Ovary (tissue), 9 donors: ENCODE measurements around the gene PAM. TPM values are rescaled to one million over a fixed set of nuclear protein-coding genes. Genes with fewer than 3 reads are reported as not detected.

Source experiments
- DNase-seq, 5 donors: peaks; one replicate each; pipeline ENCODE4 v3.0.0-alpha.2; 2019 to 2020
- H3K27ac ChIP-seq, 2 donors: fragments of 200-600 bp; one replicate each; pipeline versions ENCODE4 v1.5.1 to v1.8.0; 2019 to 2022
- H3K27me3 ChIP-seq: fragments of 200-600 bp; one replicate; pipeline ENCODE4 v1.8.0; 2022
- H3K36me3 ChIP-seq: fragments of 200-600 bp; sonication (generic); one replicate; pipeline ENCODE4 v1.5.1; 2019
- H3K4me1 ChIP-seq: one replicate; pipeline ENCODE4 v1.8.1; 2013; ENCODE audit warnings: mild to moderate bottlenecking, moderate library complexity; ENCODE audit not compliant: insufficient read depth
- H3K4me3 ChIP-seq: fragments of 200-600 bp; sonication (generic); one replicate; pipeline ENCODE4 v1.5.1; 2017
- H3K9me3 ChIP-seq, 2 donors: fragments of 200-600 bp in 1 of 2; sonication (generic) in 1 of 2; one replicate each; pipeline versions ENCODE4 v1.5.1 to v1.8.1; 2013 to 2019; ENCODE audit warnings: mild to moderate bottlenecking in 1 of 2, moderate library complexity in 1 of 2
- EP300 ChIP-seq: sonication (generic); formaldehyde crosslinking; IDR thresholded peaks from one replicate; pipeline ENCODE4 v1.6.1; 2017; ENCODE audit warnings: antibody characterized with exemption
- POLR2A ChIP-seq: fragments of 450-650 bp; IDR thresholded peaks from one replicate; pipeline ENCODE4 v1.6.1; 2017; ENCODE audit warnings: antibody characterized with exemption, mild to moderate bottlenecking, moderate library complexity
- WGBS, 3 donors: extraction: QIAGEN DNeasy Blood & Tissue Kit in 1 of 3; methylation state at CpG; one replicate each; pipeline versions ENCODE4 v1.1.5 to v1.1.7; 2013 to 2017; 5-methylcytosine and 5-hydroxymethylcytosine counted together
- intact Hi-C, 4 donors: fragments of 100-400 bp; cut with DNase I; formaldehyde crosslinking; loops; one replicate each; pipeline versions ENCODE4 v1.11.0 to v1.15.1; 2022 to 2023
- polyA plus RNA-seq, 2 donors: library from polyadenylated mRNA; stranded (reverse); fragments of 200-250 nt in 1 of 2; fragments of 350-450 nt in 1 of 2; fragmentation: Illumina TruSeq in 1 of 2; extraction: RNeasy Lipid Tissue Mini Kit (QIAGEN cat#74804) in 1 of 2; gene quantifications; one replicate each; pipeline ENCODE4 v1.2.3, GENCODE V29; 2013 to 2014
- total RNA-seq, 7 donors: library from RNA; depleted of rRNA in 2 of 7; stranded (reverse); fragments of >200 nt in 2 of 7; fragmentation: NEBNext Ultra II Directional in 3 of 7; extraction: Animal tissue kit (Norgen Biotek cat#: 25700) in 3 of 7; gene quantifications; one replicate each; pipeline versions ENCODE4 v1.1.0 to v1.2.4, GENCODE V29; 2016 to 2023
- TF ChIP-seq, protein P1 (sequence below), 3 donors: fragments of 450-650 bp in 2 of 3; fragments of 200-600 bp in 1 of 3; IDR thresholded peaks; one replicate each; pipeline versions ENCODE4 v1.5.1 to v1.8.0; 2016 to 2022; ENCODE audit warnings: antibody characterized with exemption in 3 of 3, mild to moderate bottlenecking in 1 of 3
- donor health status: DM: no; HTN: no; CAD: no; lungs with moderate emphysema.
- donor health status: DM: no; HTN: no; CAD: no.
- donor health status: Bipolar disorder and iron deficiency.
- donor health status: DM: yes; HTN: yes; CAD: no.
- donor health status: DM: no; HTN: no; CAD: no.
- donor health status: DM: yes; HTN: yes; CAD: no.

PAM gene
- total and polyA plus RNA-seq, 9 donors = 124 to 431 (median 187) TPM

DNA sequence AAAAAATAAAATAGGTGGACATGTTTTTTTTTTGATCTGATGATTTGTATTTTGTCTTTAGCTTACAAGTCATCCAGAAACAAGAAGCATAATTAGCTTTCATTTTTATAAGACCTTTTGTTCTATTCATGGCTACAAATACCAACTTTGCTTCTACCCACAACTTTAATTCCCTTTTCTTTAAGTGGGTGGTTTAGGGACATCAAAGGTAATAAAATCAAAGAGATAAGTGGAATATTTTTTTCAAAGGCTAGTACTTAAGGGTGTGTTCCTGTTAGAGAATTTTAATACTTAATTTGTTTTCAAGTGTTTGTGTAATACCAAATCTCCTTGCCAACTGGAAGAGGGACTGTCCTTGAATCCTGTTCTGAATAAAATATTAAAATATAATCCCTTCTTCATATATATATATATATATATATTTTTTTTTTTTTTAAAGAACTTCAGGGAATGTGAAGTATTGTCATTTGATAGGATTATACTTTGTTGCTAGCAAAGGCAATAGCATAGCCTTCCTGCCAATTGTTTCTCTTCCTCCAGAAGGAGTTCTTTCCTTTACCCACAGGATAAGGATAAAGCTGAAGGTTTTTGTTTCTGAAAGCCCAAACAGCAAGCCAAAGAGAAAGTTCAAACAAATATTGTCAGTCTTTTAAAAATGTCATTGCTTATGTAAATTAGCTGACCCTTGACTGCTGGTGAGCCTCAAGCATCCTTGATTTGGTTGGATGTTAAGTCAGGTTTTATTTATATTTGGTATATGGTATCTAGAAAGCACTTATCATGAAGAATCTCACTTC is 108.9 kb downstream of the PAM start:
- H3K4me1 ChIP-seq = no peaks in the 10 kb centered on the region
- no peaks in the 10 kb centered on the region for H3K27me3 ChIP-seq
- H3K9me3 ChIP-seq = no peaks in the 10 kb centered on the region
- no peak overlapping the region for H3K4me3 ChIP-seq
- intact Hi-C loops = no loop called here
- no peaks in the 10 kb centered on the region for H3K36me3 ChIP-seq
- no peak for DNase-seq
- TF ChIP-seq POLR2A = no peak
- TF ChIP-seq, protein P1, sequence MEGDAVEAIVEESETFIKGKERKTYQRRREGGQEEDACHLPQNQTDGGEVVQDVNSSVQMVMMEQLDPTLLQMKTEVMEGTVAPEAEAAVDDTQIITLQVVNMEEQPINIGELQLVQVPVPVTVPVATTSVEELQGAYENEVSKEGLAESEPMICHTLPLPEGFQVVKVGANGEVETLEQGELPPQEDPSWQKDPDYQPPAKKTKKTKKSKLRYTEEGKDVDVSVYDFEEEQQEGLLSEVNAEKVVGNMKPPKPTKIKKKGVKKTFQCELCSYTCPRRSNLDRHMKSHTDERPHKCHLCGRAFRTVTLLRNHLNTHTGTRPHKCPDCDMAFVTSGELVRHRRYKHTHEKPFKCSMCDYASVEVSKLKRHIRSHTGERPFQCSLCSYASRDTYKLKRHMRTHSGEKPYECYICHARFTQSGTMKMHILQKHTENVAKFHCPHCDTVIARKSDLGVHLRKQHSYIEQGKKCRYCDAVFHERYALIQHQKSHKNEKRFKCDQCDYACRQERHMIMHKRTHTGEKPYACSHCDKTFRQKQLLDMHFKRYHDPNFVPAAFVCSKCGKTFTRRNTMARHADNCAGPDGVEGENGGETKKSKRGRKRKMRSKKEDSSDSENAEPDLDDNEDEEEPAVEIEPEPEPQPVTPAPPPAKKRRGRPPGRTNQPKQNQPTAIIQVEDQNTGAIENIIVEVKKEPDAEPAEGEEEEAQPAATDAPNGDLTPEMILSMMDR (IDR thresholded peaks at IDR 0.05) = no peak
- TF ChIP-seq EP300 = no peak
- peak overlapping the region in 1 of 2 donors; percentile 61 for H3K27ac ChIP-seq

DNA sequence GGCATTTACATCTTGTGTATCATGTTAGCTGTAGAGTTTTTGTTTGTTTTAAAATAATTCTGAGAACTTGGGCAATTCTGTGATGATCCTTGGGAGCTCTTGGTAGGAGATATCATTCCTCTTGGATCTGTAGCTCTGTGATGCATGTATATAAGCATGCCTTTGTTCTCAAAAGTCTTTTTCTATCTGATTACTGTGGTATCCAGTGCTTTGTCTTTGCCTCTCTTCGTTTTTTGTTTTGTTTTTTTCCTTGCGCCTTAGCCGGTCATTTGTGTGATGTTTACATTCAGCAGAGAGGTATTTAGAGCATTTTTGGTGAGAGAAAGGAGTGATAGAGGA is 110.0 kb downstream of the PAM start:
- DNase-seq = no peak
- Histone ChIP-seq H3K9me3 (no peaks in the 10 kb centered on the region), H3K4me1 (no peaks in the 10 kb centered on the region), H3K4me3 (peak overlapping the region; percentile 62), H3K27me3 (no peaks in the 10 kb centered on the region), H3K36me3 (no peaks in the 10 kb centered on the region), H3K27ac (peak overlapping the region; percentile 91 to 92)
- WGBS, 3 donors = 2 to 11% (median 5%) methylated on average over 3 of the region's 3 CpGs
- intact Hi-C loops = no loop called here
- TF ChIP-seq, protein P1 (IDR thresholded peaks at IDR 0.05) = no peak
- TF ChIP-seq POLR2A (no peak), EP300 (no peak)

DNA sequence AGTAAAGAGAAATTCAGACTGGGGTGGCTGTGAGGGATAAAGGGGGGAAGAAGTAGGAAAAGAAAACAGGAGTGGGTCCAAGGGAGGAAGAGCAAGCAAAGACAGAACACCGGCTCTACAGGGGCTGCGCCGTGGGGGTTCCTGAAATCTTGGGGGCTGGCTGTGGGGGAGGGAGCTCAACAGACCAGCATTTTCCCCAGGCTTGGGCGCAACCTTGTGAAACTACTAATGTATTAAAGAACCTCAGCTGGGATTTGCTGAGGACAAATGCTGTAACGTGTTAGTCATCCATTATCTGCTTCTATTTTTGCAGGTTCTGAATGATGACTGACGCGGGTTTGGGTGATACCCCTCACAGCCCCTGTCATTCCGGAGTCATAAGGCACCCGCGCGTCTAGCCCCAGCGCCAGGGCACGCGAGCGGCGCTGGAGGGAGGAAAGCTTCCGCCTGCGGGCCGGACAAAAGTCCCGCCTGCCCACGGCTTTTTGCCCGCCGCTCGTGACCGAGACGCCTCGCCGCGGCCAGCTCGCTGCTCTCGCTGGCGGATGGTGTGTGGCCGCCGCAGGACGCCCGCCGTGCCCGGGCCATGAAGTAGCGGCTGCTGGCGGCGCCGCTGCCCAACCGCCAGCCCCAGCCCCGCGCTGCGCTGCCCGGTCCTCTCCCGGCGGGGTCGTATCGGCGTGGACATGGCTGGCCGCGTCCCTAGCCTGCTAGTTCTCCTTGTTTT is 110.6 kb downstream of the PAM start:
- Histone ChIP-seq H3K27me3 (no peaks in the 10 kb centered on the region), H3K4me1 (no peaks in the 10 kb centered on the region), H3K4me3 (peak overlapping the region; percentile 62), H3K9me3 (no peaks in the 10 kb centered on the region), H3K27ac (peak overlapping the region; percentile 91 to 92), H3K36me3 (no peaks in the 10 kb centered on the region)
- DNase-seq = peak; percentile 72 to 77 (median 74)
- intact Hi-C loops = no loop called here
- WGBS, 3 donors = 0 to 1% (median 0%) methylated on average over 52 to 54 of the region's 54 CpGs
- no peak for TF ChIP-seq EP300
- TF ChIP-seq, protein P1 (IDR thresholded peaks at IDR 0.05) = no peak
- TF ChIP-seq POLR2A = no peak

DNA sequence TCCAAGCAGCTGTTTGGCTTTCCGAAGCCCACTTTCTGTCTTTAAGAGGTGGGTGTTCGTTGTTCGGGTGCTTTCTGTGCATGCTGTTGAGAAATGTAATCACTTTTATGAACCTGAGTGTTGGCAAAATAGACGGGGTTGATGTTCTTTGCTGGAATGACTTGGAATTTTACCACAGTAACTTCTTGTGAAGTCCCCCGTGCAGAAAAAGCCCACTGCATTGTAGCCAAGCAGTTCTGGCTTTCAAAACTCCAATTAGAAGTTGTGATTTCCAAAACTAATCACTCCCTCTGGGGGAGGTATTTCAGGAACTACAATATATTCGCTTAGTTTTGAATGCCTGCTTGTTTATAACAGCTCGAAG is 111.1 kb downstream of the PAM start:
- H3K27me3 ChIP-seq = no peaks in the 10 kb centered on the region
- TF ChIP-seq, protein P1 (IDR thresholded peaks at IDR 0.05) = no peak
- TF ChIP-seq POLR2A = no peak
- no peak for TF ChIP-seq EP300
- no peaks in the 10 kb centered on the region for H3K4me1 ChIP-seq
- intact Hi-C loops = no loop called here
- no peaks in the 10 kb centered on the region for H3K9me3 ChIP-seq
- no peak for DNase-seq
- no peaks in the 10 kb centered on the region for H3K36me3 ChIP-seq
- peak overlapping the region; percentile 62 for H3K4me3 ChIP-seq
- H3K27ac ChIP-seq = peak overlapping the region; percentile 91 to 92
- 0 to 1% (median 0%) methylated on average over 7 of the region's 7 CpGs for WGBS, 3 donors
